Activated CD4-positive, alpha-beta T cell treated with anti-CD3 and anti-CD28 coated beads, Interleukin-2, amount 10 ng/mL, durations not matched to agents 24 days and 14 days (primary cell): ENCODE results near the gene JAKMIP1. TPM values are rescaled to one million over a fixed set of nuclear protein-coding genes. Genes with fewer than 3 reads are reported as not detected.
"Not testable (repeated sequence)": the region's sequence is repeated elsewhere in the genome, so short reads cannot be mapped to it uniquely, and the experiment has no call there.

ENCODE experiments used
- DNase-seq: peaks from one replicate; pipeline ENCODE4 v3.0.0; 2022
- H3K27ac Mint-ChIP-seq: one replicate; pipeline ENCODE4 v1.8.0; 2022; ENCODE audit warnings: mild to moderate bottlenecking, mixed read lengths
- H3K27me3 Mint-ChIP-seq: one replicate; pipeline ENCODE4 v1.8.0; 2022; ENCODE audit warnings: mixed read lengths
- H3K36me3 Mint-ChIP-seq: one replicate; pipeline ENCODE4 v1.8.0; 2022; ENCODE audit warnings: low read depth, mild to moderate bottlenecking, mixed read lengths
- H3K4me1 Mint-ChIP-seq: one replicate; pipeline ENCODE4 v1.8.0; 2021; ENCODE audit warnings: mixed read lengths
- H3K4me3 Mint-ChIP-seq: one replicate; pipeline ENCODE4 v1.8.0; 2022; ENCODE audit warnings: mild to moderate bottlenecking, moderate library complexity, mixed read lengths
- H3K9me3 Mint-ChIP-seq: one replicate; pipeline ENCODE4 v1.8.0; 2021; ENCODE audit warnings: mixed read lengths
- intact Hi-C: fragments of 100-400 bp; cut with micrococcal nuclease; formaldehyde crosslinking; loops from one replicate; pipeline ENCODE4 v1.15.1; 2023
- total RNA-seq: library from RNA; stranded (reverse); gene quantifications from 2 replicates; pipeline ENCODE4 v1.2.3, GENCODE V29; 2022

The JAKMIP1 gene
- total RNA-seq, 1 donor from 2014 or later, result 10.3 TPM

DNA sequence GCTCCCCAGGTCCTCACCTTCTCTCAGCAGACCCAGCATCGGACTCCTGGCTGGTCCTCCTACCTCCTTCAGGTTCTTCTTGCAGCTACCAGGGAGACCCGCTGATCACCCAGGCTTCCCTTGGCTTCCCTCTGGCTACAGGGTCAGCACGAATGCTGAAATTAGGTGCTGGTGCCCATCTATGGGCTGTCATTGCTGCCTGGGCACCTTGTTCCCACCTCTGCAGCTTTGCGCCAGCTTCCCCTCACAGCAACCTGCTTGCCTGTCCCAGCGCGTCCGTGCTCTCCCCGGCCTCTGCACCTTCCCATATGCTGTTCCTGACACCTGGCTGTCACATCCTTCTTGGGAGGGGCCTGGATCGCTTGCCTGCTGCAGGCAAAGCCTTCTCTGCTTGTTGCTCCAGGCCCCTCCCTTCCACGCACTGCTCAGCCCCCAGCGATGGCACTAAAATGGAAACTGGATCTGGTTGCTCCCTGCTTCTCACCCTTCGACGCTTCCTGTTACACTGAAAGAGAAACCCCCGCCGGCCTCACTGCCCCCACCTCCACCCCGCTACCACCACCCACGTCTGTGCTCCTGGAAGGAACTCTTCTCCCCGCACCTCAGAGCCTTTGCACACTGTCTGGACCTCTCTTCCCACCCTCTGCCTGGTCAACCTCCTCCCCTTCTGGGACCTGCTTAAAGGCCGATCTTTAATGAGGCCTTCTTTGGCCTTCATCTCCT lies 204.3 kb downstream of the JAKMIP1 start:
- no peaks in the 10 kb centered on the region for H3K36me3 Mint-ChIP-seq
- H3K27ac Mint-ChIP-seq, result no peak overlapping the region
- peaks cover 6% of the 10 kb centered on the region for H3K4me1 Mint-ChIP-seq
- intact Hi-C loops, result loop anchor here (10.0 kb wide), 1 partner anchor 259 kb away; no protein-coding TSS in a partner anchor
- H3K27me3 Mint-ChIP-seq, result peaks cover 2% of the 10 kb centered on the region
- no peaks in the 10 kb centered on the region for H3K9me3 Mint-ChIP-seq
- DNase-seq, result no peak
- no peak overlapping the region for H3K4me3 Mint-ChIP-seq

DNA sequence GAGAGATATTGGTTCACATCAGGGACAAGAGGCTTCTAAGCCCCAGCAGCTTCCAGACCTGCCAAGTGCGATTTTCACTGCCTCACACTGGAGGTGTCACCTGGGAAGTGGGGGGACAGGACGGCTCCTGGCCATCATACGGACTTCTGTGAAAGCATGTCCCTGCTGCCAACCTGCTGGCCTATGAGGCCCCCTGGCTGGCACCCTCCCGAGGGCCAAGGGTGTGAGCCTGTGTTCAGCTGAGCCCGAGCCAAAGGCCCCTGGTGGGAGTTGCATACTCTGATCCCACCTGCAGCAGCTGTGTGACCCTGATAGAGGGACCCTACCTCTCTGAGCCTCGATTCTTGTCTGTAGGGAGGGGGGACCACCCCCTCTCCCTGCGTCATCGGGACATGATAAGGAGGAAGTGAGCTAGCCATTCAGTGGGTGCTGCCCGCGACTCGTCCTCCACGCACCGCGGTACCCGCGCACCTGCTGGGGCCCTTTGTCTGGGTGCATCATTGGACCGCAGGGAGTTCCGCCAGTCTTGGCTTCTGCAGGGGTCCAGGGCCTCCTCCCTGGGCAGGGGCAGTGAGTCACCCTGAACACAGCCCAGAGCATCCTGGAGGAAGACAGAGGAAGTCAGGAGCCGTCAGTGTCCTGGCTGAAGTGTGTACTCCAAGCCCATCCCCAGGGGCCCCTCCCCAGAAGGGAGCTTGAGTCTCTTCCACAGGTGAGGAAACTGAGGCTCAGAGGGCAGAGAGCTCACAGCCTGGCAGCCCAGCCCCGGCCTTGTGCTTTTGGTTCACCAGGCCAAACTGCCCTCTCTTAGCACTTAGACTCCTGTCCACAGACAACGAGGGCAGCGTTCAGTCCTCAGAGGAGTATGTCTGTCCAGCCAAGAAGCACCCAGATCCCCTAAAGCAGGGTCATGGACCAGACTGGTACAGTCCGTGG lies 206.2 kb downstream of the JAKMIP1 start:
- Mint-ChIP-seq H3K4me3 (no peak overlapping the region), H3K27me3 (peaks cover 3% of the 10 kb centered on the region), H3K4me1 (peaks cover 6% of the 10 kb centered on the region), H3K27ac (no peak overlapping the region), H3K9me3 (no peaks in the 10 kb centered on the region), H3K36me3 (no peaks in the 10 kb centered on the region)
- DNase-seq, result no peak
- intact Hi-C loops, result loop anchor here (10.0 kb wide), 1 partner anchor 261 kb away; no protein-coding TSS in a partner anchor

DNA sequence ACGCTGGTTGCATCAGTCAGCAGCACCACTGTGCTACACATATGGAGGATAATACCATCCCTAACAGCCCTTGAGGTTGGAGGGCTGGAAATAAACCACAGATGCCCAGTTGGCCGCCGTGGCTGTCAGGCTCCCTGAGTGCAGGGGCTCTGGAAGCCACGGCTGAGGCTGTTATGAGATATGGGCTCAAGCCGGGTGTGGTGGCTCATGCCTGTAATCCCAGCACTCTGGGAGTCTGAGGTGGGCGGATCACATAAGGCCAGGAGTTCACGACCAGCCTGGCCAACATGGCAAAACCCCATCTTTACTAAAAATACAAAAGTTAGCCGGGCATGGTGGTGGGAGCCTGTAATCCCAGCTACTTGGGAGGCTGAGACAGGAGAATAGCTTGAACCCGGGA lies 207.0 kb downstream of the JAKMIP1 start:
- intact Hi-C loops, result loop anchor here (10.0 kb wide), 1 partner anchor 261 kb away; no protein-coding TSS in a partner anchor
- not testable (repeated sequence) for H3K4me1 Mint-ChIP-seq, H3K36me3 Mint-ChIP-seq, DNase-seq, H3K27ac Mint-ChIP-seq, H3K27me3 Mint-ChIP-seq, H3K9me3 Mint-ChIP-seq, H3K4me3 Mint-ChIP-seq

DNA sequence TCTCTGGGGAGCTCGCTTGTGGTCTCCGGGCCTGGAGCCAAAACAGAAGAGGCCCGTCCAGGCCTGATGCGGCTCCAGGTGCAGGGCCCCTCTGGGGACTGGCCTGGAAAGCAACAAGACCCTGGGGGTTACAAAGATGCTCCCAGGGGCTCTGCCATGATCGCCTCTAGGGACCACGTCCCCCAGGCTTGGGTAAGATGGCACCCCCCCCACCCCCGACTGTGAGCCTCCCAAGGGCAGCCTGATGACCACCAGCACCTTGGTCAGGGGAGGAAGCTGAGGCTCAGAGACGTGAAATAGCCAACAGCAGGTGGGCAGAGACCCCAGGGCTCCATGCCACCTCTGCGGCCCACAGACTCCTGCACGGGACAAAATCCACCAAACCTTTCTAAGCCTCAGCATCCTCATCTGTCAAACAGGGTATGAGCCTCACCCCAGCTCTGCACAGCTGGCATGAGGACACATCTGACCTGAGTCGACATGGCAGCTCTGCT lies 207.5 kb downstream of the JAKMIP1 start:
- Mint-ChIP-seq H3K27ac (no peak overlapping the region), H3K4me3 (no peak overlapping the region), H3K27me3 (peaks cover 1% of the 10 kb centered on the region), H3K36me3 (no peaks in the 10 kb centered on the region), H3K9me3 (no peaks in the 10 kb centered on the region), H3K4me1 (peaks cover 5% of the 10 kb centered on the region)
- DNase-seq, result no peak
- intact Hi-C loops, result loop anchor here (10.0 kb wide), 1 partner anchor 262 kb away; no protein-coding TSS in a partner anchor

DNA sequence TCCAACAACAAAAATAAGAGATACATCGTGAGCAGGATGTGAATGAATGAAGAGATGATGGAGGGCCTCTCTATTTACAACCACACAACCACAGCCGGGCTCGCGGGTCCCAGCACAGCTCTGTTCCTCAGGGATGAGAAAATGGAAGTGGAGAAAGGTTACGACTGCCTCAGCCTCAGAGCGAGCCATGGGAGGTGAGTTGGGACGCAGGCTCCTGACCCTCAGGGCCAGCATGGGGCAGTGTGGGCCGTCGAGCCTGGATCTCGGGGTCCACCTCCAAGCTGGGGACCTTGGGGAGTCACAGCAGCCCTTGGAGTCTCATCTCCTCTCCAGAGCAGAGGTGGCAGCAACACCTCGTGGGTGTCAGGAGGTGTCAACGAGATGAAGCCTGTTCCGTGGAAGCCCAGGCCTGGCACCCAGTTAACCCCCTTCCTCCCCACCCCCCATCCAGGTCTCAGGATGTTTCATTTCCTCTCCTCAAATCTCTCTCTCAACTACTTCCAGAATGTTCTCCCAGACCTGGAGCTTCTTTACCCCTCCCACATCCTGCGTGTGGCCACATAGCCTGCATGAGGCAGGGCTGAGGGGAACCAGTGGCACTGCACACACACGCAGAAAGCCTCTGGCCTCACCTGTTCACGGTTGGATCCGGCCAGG lies 208.1 kb downstream of the JAKMIP1 start:
- peaks cover 5% of the 10 kb centered on the region for H3K4me1 Mint-ChIP-seq
- DNase-seq, result no peak
- peaks cover 1% of the 10 kb centered on the region for H3K27me3 Mint-ChIP-seq
- H3K36me3 Mint-ChIP-seq, result no peaks in the 10 kb centered on the region
- H3K4me3 Mint-ChIP-seq, result no peak overlapping the region
- no peak overlapping the region for H3K27ac Mint-ChIP-seq
- intact Hi-C loops, result loop anchor here (10.0 kb wide), 1 partner anchor 263 kb away; no protein-coding TSS in a partner anchor
- H3K9me3 Mint-ChIP-seq, result no peaks in the 10 kb centered on the region

DNA sequence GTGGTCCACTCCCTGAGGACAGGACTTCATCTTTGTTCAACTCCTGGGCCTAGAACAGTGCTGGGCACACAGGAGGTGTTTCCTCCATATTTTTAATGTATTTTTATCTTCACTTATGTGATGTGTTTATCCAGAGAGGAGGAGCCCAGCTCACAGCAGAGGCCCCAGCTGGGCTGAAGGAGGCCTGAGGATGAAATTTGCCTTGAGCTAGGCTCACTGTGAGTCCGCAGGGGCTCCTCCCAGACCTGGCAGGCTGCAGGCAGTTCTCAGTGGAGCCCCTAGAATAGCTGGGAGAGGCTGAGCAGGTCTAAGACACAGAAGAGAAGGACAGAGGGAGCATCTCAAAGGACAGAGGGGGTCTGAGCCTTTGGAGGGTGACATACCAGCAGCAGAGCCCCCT lies 208.9 kb downstream of the JAKMIP1 start:
- H3K36me3 Mint-ChIP-seq, result no peaks in the 10 kb centered on the region
- peaks cover 1% of the 10 kb centered on the region for H3K27me3 Mint-ChIP-seq
- DNase-seq, result no peak
- peaks cover 4% of the 10 kb centered on the region for H3K4me1 Mint-ChIP-seq
- H3K9me3 Mint-ChIP-seq, result no peaks in the 10 kb centered on the region
- intact Hi-C loops, result loop anchor here (10.0 kb wide), 1 partner anchor 263 kb away; no protein-coding TSS in a partner anchor
- no peak overlapping the region for H3K4me3 Mint-ChIP-seq
- no peak overlapping the region for H3K27ac Mint-ChIP-seq

DNA sequence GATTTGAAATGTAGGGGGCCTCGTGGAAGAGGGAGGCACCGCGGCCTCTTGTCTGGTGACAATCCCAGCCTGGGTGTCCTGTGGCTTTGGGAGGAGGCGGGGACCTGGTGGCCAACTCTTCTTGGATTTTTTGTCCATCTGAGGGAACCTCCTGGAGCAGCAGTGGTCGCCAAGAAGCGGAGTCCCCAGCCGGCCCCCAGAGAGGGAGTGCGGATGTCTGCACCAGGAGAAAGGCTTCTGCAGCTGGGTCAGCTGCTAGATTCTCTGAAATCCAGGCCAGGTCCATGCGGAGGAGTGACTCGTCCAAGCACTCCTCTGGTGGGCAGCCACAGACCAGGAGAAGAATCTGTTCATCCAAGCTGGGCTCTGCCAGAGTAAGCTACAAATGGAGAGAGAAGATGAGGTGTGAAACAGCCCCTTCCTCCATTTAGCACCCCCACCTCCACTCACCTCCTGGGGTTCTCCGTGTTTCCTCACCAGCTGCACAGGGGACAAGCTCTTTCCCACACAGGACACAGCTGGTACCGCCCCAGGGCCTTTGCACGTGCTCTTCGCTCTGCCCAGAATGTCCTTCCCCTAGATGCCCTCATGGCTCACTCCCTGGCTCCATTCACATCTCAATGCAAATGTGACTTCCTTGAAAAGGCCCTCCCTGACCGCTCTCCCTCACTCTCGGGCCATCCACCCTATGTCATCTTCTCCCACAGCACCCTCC lies 209.7 kb downstream of the JAKMIP1 start:
- Mint-ChIP-seq H3K9me3 (no peaks in the 10 kb centered on the region), H3K27me3 (peaks cover 1% of the 10 kb centered on the region), H3K4me1 (no peaks in the 10 kb centered on the region), H3K36me3 (no peaks in the 10 kb centered on the region), H3K27ac (no peak overlapping the region), H3K4me3 (no peak overlapping the region)
- intact Hi-C loops, result loop anchor here (10.0 kb wide), 1 partner anchor 264 kb away; no protein-coding TSS in a partner anchor
- no peak for DNase-seq

DNA sequence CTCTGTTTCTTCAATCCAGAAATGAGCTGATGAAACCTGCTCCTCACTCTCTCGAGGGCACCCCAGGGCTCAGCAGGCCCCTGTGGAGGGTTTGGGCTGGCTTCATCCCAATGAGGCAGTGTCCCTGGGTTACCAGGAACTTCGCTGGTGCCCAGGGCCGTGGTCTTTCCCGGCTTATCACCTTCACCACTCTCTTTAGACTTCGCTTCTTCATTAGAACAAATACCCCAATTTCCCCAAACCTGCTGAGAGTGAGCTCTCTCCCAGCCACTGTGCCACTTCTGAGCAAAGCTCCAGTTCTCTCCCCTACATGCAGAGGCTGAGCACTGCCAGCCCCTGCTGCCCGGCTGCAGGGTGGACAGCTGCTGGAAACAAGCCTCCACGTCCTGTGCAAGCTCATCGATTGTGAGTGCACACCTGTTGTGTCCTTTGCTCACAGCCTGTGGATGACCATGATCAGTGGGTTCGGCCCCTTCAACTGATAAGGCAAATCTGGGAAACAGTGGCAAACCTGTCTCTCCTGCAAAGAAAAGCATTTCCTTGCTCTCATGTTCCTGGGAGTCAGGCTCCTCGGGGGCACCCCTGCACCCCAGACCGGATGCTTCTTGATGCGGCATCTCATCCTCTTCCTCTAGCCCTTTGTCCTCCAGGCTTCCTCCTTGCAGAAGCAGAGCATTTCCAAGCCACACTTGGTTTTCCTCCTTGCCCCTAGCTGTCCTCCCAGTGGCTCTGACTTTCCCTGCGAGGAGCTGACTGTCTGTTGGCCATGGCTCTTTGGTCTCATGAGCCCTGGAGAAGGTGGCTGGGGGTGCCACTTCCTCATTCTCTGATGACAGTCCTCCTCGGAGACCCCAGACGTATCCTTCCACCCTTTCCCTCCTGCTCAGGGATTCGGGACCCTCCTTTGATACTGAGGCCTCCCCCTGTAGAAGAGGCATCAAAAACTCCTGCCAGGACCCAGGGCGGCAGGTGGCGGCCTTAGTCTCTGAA lies 210.8 kb downstream of the JAKMIP1 start:
- Mint-ChIP-seq H3K4me1 (no peaks in the 10 kb centered on the region), H3K27ac (no peak overlapping the region), H3K9me3 (peaks cover 6% of the 10 kb centered on the region), H3K36me3 (no peaks in the 10 kb centered on the region), H3K27me3 (peaks cover 1% of the 10 kb centered on the region), H3K4me3 (no peak overlapping the region)
- DNase-seq, result no peak
- intact Hi-C loops, result loop anchor here (10.0 kb wide), 1 partner anchor 265 kb away; no protein-coding TSS in a partner anchor

DNA sequence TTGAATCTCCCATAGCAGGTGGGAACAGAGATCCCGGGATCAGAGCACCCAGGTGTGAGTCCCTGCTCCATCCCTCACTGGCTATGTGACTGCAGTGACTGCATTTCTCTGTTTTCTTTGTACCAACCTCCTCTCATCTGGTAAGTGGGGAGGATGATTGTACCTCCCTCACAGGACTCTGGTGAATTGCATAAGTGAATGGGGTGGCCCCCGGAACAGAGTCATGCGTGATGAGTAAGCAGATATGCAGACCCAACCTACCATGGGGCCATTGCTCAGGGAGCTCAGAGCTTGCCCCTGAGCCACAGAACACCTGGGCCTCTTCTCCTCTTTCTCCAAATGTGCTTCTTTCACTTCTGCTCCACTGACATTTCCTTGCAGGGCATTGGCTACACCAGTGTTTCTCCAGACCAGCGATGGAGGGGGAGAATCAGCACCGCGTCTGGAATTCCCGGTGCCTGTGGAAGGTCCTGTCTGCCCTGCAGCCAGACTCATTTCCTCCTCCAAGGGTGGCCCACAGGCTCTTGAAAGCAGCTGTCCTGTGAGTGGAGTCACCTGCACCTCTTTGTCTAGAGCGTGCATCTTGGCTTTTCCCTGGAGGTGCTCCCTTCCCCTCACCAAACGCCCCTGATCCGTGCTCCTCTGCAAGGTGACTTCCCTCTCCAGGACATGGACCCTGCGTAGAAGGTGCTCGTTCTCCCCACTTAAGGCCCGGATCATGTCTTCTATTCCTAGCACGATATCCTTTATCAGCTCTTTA lies 212.1 kb downstream of the JAKMIP1 start:
- Mint-ChIP-seq H3K9me3 (peaks cover 15% of the 10 kb centered on the region), H3K4me3 (no peak overlapping the region), H3K27me3 (peaks cover 1% of the 10 kb centered on the region), H3K4me1 (no peaks in the 10 kb centered on the region), H3K27ac (no peak overlapping the region), H3K36me3 (no peaks in the 10 kb centered on the region)
- no peak for DNase-seq
- intact Hi-C loops, result no loop called here

DNA sequence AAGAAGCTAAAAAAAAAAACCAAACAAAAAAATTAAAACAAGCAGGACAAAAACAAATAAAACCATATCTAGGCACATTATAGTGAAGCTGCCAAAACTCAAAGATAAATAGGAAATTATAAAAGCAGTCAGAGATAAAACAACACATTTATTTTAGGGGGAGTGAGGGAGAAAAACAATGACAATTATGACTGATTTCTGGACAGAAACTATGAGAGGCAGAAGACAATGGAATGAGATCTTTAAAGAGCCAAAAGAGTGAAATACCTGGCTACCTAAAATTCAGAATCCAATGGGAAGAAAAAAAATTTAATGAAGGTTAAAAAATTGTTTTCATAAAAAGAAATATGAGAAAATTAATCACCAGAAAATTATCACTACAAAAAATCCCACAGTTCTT lies 215.5 kb downstream of the JAKMIP1 start:
- Mint-ChIP-seq H3K4me1 (no peaks in the 10 kb centered on the region), H3K27me3 (peaks cover 4% of the 10 kb centered on the region), H3K4me3 (no peak overlapping the region), H3K36me3 (no peaks in the 10 kb centered on the region), H3K27ac (no peak overlapping the region), H3K9me3 (peaks cover 15% of the 10 kb centered on the region)
- no peak for DNase-seq
- intact Hi-C loops, result no loop called here

DNA sequence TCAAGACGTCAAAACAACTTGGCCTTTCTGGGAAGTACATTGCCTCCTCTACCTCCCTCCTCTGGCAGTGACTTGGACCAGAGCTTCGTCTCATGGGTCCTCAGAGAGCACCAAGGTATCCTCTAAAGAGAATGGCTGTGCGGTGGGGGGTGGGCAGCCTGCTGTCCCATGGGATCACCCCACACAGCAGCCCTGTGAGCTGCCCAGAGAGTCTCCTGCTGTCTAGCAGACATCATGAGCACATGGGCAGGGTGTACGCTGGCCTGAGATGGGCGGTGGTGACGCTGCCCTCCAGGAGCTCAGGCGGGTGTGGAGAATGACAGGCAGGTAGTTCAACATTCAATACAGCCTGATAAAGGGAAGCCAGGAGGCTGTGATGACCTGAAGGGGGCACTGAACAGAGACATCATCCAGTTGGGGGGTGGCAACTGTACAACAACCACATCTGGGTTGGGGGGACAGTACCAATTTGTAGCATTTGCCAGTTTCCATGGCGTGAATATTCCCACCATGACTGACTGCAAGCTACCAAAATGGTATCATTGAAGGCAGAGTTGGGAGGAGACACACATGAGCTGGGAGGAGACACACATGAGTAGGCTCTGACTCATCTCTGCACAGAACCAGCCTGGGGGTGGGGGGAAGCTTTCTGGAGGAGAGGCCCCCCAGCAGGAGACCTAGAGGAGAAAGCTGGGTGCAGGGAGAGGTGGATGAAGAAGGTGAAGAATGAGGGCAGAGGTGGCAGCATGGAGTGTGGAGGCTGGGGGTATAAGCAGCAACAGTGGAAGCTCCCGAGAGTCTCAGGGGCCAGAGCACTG lies 218.0 kb downstream of the JAKMIP1 start:
- intact Hi-C loops, result no loop called here
- no peak for DNase-seq
- H3K4me3 Mint-ChIP-seq, result no peak overlapping the region
- H3K4me1 Mint-ChIP-seq, result no peaks in the 10 kb centered on the region
- H3K36me3 Mint-ChIP-seq, result no peaks in the 10 kb centered on the region
- peaks cover 15% of the 10 kb centered on the region for H3K9me3 Mint-ChIP-seq
- peaks cover 18% of the 10 kb centered on the region for H3K27me3 Mint-ChIP-seq
- no peak overlapping the region for H3K27ac Mint-ChIP-seq
